Upper lobe of left lung (tissue), 4 donors: ENCODE results near the gene CNPPD1.
"Not testable (repeated sequence)": the region's sequence is repeated elsewhere in the genome, so short reads cannot be mapped to it uniquely, and the experiment has no call there.

Experiments
- EP300 ChIP-seq, 4 donors: sonication (generic); formaldehyde crosslinking; IDR thresholded peaks; one replicate each; pipeline ENCODE4 v1.5.1; 2017; ENCODE audit warnings: antibody characterized with exemption in 4 of 4, control low read depth in 2 of 4
- POLR2A ChIP-seq, 4 donors: fragments of 450-650 bp; IDR thresholded peaks; one replicate each; pipeline ENCODE4 v1.5.1; 2016 to 2017; ENCODE audit warnings: antibody characterized with exemption in 4 of 4, mild to moderate bottlenecking in 2 of 4

DNA sequence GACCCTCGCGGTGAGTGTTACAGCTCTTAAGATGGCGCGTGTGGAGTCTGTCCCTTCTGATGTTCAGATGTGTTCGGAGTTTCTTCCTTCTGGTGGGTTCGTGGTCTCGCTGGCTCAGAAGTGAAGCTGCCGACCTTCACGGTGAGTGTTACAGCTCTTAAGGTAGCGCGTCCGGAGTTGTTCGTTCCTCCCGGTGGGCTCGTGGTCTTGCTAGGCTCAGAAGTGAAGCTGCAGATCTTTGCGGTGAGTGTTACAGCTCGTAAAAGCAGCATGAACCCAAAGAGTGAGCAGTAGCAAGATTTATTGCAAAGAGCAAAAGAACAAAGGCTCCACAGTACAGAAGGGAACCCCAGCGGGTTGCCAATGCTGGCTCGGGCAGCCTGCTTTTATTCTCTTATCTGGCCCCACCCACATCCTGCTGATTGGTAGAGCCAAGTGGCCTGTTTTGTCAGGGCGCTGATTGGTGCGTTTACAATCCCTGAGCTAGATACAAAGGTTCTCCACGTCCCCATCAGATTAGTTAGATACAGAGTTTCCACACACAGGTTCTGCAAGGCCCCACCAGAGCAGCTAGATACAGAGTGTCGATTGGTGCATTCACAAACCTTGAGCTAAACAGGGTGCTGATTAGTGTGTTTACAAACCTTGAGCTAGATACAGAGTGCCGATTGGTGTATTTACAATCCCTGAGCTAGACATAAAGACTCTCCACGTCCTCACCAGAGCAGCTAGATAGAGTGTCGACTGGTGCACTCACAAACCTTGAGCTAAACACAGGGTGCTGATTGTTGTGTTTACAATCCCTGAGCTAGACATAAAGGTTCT, 24.0 kb upstream of the CNPPD1 start:
- not testable (repeated sequence) for TF ChIP-seq POLR2A, EP300 (IDR thresholded peaks at IDR 0.05)
